HG03103 (cell line): Measurements from ENCODE around the gene DNMT3A.
A peak's percentile ranks its signal among the peaks of the same experiment; 100 is the strongest.

ENCODE experiments used
- ATAC-seq: cut with Tn5 transposase; IDR thresholded peaks from one replicate; pipeline ENCODE4 v1.9.1; 2021; ENCODE audit warnings: low read depth; ENCODE audit not compliant: unreplicated experiment

Gene DNMT3A

GRCh38 chr2:25328152-25329085, 13.3 kb downstream of the DNMT3A start:
- ATAC-seq = no peak

GRCh38 chr2:25326326-25327013, 15.3 kb downstream of the DNMT3A start:
- no peak for ATAC-seq

- no peak for ATAC-seq
Observed at GRCh38 chr2:25324905-25325592, 16.7 kb downstream of the DNMT3A start.

- no peak for ATAC-seq
Observed at GRCh38 chr2:25324251-25324650, 17.5 kb downstream of the DNMT3A start.

- no peak for ATAC-seq
Observed at GRCh38 chr2:25323610-25324189, 18.0 kb downstream of the DNMT3A start.

GRCh38 chr2:25323042-25323514, 18.6 kb downstream of the DNMT3A start:
- no peak for ATAC-seq

GRCh38 chr2:25322312-25322711, 19.4 kb downstream of the DNMT3A start:
- no peak for ATAC-seq

- ATAC-seq = no peak
Observed at GRCh38 chr2:25320077-25320476, 21.6 kb downstream of the DNMT3A start.

- no peak for ATAC-seq
Observed at GRCh38 chr2:25316101-25316500, 25.6 kb downstream of the DNMT3A start.

GRCh38 chr2:25315316-25315680, 26.4 kb downstream of the DNMT3A start:
- ATAC-seq = no peak

GRCh38 chr2:25314514-25315315, 27.0 kb downstream of the DNMT3A start:
- ATAC-seq = peak; percentile 52

GRCh38 chr2:25313711-25314513, 27.8 kb downstream of the DNMT3A start:
- no peak for ATAC-seq

- ATAC-seq = no peak
Observed at GRCh38 chr2:25312958-25313710, 28.6 kb downstream of the DNMT3A start.

- ATAC-seq = no peak
Observed at GRCh38 chr2:25311865-25312575, 29.7 kb downstream of the DNMT3A start.

GRCh38 chr2:25310965-25311864, 30.5 kb downstream of the DNMT3A start:
- no peak for ATAC-seq

GRCh38 chr2:25310709-25310964, 31.1 kb downstream of the DNMT3A start:
- no peak for ATAC-seq

- ATAC-seq = no peak
Observed at GRCh38 chr2:25309402-25309801, 32.3 kb downstream of the DNMT3A start.
